Skeletal muscle cell (primary cell): ENCODE measurements around the gene SPSB1.

Experiments used
- DNase-seq: peaks from one replicate; pipeline ENCODE4 v3.0.0-alpha.2; 2010; ENCODE audit warnings: low read depth
- H3K4me3 ChIP-seq: 2 replicates; pipeline ENCODE4 v1.5.1; 2011; ENCODE audit warnings: low read depth, mild to moderate bottlenecking, control low read depth, low read length, moderate library complexity

The SPSB1 gene

GRCh38 chr1:9331558-9332346 lies 39.1 kb downstream of the SPSB1 start:
- H3K4me3 ChIP-seq: no peak overlapping the region
- DNase-seq: no peak

GRCh38 chr1:9332513-9333143 lies 39.9 kb downstream of the SPSB1 start:
- DNase-seq: no peak
- H3K4me3 ChIP-seq: no peak overlapping the region

- no peak overlapping the region for H3K4me3 ChIP-seq
- no peak for DNase-seq
Measured at GRCh38 chr1:9338397-9339246, 45.9 kb downstream of the SPSB1 start.

GRCh38 chr1:9340172-9340854 lies 47.6 kb downstream of the SPSB1 start:
- no peak overlapping the region for H3K4me3 ChIP-seq
- DNase-seq: no peak

- no peak for DNase-seq
- no peak overlapping the region for H3K4me3 ChIP-seq
Measured at GRCh38 chr1:9340864-9341263, 48.2 kb downstream of the SPSB1 start.

- H3K4me3 ChIP-seq: no peak overlapping the region
Measured at GRCh38 chr1:9341301-9341845, 48.7 kb downstream of the SPSB1 start.

GRCh38 chr1:9343269-9343668 lies 50.6 kb downstream of the SPSB1 start:
- H3K4me3 ChIP-seq: no peak overlapping the region

More at GRCh38 chr1:9341301-9341845, 48.7 kb downstream of the SPSB1 start:
- no peak for DNase-seq

GRCh38 chr1:9344426-9345200 lies 51.9 kb downstream of the SPSB1 start:
- DNase-seq: no peak
- H3K4me3 ChIP-seq: no peak overlapping the region

More at GRCh38 chr1:9343269-9343668, 50.6 kb downstream of the SPSB1 start:
- no peak for DNase-seq

- no peak for DNase-seq
- no peak overlapping the region for H3K4me3 ChIP-seq
Measured at GRCh38 chr1:9345471-9345870, 52.8 kb downstream of the SPSB1 start.

- DNase-seq: no peak
- no peak overlapping the region for H3K4me3 ChIP-seq
Measured at GRCh38 chr1:9345922-9346321, 53.2 kb downstream of the SPSB1 start.

GRCh38 chr1:9346566-9346965 lies 53.9 kb downstream of the SPSB1 start:
- no peak overlapping the region for H3K4me3 ChIP-seq

GRCh38 chr1:9347095-9347850 lies 54.6 kb downstream of the SPSB1 start:
- H3K4me3 ChIP-seq: no peak overlapping the region
- DNase-seq: no peak

More at GRCh38 chr1:9346566-9346965, 53.9 kb downstream of the SPSB1 start:
- no peak for DNase-seq

GRCh38 chr1:9349331-9349851 lies 56.7 kb downstream of the SPSB1 start:
- H3K4me3 ChIP-seq: no peak overlapping the region
- no peak for DNase-seq

GRCh38 chr1:9350013-9350908 lies 57.6 kb downstream of the SPSB1 start:
- H3K4me3 ChIP-seq: no peak overlapping the region
- peak; percentile 48 for DNase-seq

GRCh38 chr1:9350960-9351359 lies 58.3 kb downstream of the SPSB1 start:
- no peak overlapping the region for H3K4me3 ChIP-seq
- no peak for DNase-seq

GRCh38 chr1:9351654-9352271 lies 59.1 kb downstream of the SPSB1 start:
- DNase-seq: no peak
- H3K4me3 ChIP-seq: no peak overlapping the region
